Epidermal melanocyte (primary cell): Measurements from ENCODE around the gene CNOT3.
"Not testable (repeated sequence)": the region's sequence is repeated elsewhere in the genome, so short reads cannot be mapped to it uniquely, and the experiment has no call there.

Source experiments
- DNase-seq: peaks from one replicate; pipeline ENCODE4 v3.0.0; 2011; ENCODE audit warnings: low spot score; ENCODE audit not compliant: insufficient read length

The CNOT3 gene

DNA sequence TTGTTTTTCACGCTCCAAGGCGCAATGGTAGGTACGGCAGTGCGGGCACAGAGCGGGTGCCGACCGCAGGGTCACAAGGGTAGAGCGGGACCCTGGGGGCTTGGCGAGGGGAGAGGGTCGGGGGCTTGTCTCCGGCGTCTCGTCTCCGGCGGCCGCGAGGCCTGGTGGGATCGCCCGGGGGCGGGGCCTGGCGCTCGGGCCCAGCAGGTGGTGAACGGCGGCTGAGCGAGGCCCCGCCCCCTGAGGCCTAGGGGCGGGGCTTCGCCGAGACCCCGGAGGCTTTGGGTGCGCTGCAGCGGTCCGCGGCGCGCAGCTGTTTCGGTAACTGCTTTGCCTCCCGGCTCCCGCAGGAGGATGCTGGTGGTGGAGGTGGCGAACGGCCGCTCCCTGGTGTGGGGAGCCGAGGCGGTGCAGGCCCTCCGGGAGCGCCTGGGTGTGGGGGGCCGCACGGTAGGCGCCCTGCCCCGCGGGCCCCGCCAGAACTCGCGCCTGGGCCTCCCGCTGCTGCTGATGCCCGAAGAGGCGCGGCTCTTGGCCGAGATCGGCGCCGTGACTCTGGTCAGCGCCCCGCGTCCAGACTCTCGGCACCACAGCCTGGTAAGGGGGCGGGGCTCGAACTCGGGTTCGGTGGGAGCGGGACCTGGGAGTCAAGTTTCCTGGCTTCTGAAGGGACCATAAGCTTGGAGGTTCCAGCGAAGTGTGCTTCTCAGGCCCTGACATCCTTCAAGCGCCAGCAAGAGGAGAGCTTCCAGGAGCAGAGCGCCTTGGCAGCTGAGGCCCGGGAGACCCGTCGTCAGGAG, 53.6 kb downstream of the CNOT3 start, which contains the start of gene TSEN34:
TSS of gene TSEN34 (plus strand) at position 298 of the 800 bp plus-strand sequence. CDS start at position 355, 57 bp downstream.
- no peak for DNase-seq

DNA sequence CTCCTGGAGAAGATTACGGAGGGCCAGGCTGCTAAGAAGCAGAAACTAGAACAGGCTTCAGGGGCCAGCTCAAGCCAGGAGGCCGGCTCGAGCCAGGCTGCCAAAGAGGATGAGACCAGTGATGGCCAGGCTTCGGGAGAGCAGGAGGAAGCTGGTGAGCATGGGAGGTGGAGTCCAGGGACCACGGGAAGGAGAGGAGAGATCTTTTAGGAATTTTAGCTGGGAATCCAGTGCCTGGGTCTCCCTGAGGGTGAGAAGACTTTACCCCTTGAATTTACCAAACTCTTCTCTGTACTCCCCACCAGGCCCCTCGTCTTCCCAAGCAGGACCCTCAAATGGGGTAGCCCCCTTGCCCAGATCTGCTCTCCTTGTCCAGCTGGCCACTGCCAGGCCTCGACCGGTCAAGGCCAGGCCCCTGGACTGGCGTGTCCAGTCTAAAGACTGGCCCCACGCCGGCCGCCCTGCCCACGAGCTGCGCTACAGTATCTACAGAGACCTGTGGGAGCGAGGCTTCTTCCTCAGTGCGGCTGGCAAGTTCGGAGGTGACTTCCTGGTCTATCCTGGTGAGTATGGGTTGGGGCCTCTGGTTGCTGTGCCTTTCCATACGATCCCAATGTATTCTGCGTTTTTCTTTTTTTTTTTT, 54.4 kb downstream of the CNOT3 start:
- DNase-seq = no peak

GRCh38 chr19:54193011-54193410, 55.4 kb downstream of the CNOT3 start:
- no peak for DNase-seq

DNA sequence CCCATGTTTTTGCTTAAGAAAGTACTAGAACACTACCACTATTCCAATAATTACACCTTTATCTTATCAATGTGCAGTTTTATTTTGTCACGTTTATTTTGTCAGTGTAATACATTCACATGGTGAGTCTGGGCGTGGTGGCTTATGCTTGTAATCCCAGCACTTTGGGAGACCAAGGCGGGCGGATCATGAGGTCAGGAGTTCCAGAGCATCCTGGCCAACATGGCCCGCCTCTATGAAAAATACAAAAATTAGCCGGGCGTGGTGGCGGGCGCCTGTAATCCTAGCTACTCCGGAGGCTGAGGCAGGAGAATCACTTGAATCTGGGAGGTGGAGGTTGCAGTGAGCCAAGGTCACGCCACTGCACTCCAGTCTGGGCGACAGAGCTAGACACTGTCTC, 56.9 kb downstream of the CNOT3 start:
- DNase-seq = not testable (repeated sequence)

GRCh38 chr19:54196536-54196935, 59.0 kb downstream of the CNOT3 start:
- no peak for DNase-seq

GRCh38 chr19:54197121-54197520, 59.6 kb downstream of the CNOT3 start:
- DNase-seq = no peak

- no peak for DNase-seq
Measured at GRCh38 chr19:54199401-54199800, 61.8 kb downstream of the CNOT3 start.

DNA sequence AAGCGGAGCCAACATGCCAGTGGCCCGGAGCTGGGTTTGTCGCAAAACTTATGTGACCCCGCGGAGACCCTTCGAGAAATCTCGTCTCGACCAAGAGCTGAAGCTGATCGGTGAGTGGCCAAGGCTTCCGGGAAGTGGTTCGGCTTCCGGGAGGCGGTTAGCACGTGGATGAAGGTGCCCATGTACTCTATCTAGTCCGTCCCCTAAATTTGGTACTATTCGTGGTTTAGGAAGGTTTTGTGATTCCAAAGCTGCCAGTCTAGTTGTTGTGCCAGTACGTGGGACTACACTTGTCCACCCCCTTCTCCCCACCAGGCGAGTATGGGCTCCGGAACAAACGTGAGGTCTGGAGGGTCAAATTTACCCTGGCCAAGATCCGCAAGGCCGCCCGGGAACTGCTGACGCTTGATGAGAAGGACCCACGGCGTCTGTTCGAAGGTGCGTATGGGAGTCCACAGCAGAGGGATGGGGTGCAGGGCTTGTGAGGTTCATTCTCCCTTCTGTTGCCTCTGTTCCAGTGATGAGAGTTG, 63.7 kb downstream of the CNOT3 start:
- no peak for DNase-seq

DNA sequence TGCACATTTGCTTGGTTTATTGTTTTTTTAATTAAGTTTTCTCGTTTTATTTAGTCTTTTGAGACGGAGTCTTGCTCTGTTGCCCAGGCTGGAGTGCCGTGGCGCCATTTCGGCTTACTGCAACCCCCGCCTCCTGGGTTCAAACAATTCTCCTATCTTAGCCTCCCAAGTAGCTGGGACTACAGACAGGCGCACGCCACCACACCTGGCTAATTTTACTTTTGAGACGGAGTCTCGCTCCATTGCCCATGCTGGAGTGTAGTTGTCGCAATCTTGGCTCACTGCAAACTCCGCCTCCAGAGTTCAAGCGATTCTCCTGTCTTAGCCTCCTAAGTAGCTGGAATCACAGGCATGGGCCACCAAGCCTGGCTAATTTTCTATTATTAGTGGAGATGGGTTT, 64.4 kb downstream of the CNOT3 start:
- DNase-seq = no peak

GRCh38 chr19:54203151-54203611, 65.6 kb downstream of the CNOT3 start:
- DNase-seq = no peak

DNA sequence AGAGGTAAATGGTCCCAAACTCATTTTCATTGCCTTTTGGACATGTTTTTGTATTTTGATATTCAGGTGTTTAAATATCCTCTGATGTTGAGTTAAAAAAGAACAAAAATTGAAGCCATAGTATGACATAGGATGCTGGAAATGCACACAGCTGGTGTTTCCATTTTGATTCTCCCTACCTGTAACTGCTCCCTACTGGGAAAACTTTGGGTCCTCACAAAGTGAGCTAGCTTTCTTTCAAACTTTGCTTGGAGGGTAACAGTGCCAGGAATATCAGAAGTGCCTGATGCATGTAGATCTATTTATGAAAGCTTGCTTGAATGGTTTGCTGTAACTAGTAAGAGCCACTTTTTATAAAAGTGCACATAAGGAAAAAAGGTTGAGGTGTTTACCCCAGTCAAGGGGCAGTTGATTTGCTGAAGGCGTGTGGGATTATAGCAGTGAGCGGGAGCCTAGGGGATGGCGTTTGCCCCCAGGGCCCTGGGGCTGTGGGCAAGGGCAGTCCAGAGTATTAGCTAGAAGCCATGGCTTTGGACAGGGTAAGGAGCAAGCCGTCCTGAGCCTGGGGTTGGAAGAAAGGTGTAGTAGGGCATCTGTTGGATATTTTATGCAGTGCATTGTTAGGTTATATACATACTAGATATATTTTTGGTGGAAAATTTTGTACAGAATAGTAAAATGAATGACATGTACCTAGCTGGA, 67.4 kb downstream of the CNOT3 start:
- no peak for DNase-seq
